Measurements from ENCODE around the gene MED15.

Gene MED15

GRCh38 chr22:20553947-20554741 is 46.7 kb downstream of the MED15 start:
- DNase-seq = no peak

- no peak for DNase-seq
Measured at GRCh38 chr22:20554824-20555223, 47.4 kb downstream of the MED15 start.

- DNase-seq = no peak
Measured at GRCh38 chr22:20558534-20558933, 51.1 kb downstream of the MED15 start.

- DNase-seq = no peak
Measured at GRCh38 chr22:20559174-20559760, 51.9 kb downstream of the MED15 start.

- no peak for DNase-seq
Measured at GRCh38 chr22:20560716-20561115, 53.3 kb downstream of the MED15 start.

GRCh38 chr22:20561882-20562281 is 54.5 kb downstream of the MED15 start:
- DNase-seq = no peak

GRCh38 chr22:20562607-20563465 is 55.4 kb downstream of the MED15 start:
- no peak for DNase-seq

GRCh38 chr22:20563466-20563906 is 56.1 kb downstream of the MED15 start:
- no peak for DNase-seq

- DNase-seq = no peak
Measured at GRCh38 chr22:20563941-20564371, 56.5 kb downstream of the MED15 start.

- no peak for DNase-seq
Measured at GRCh38 chr22:20565079-20565734, 57.8 kb downstream of the MED15 start.

- DNase-seq = no peak
Measured at GRCh38 chr22:20565761-20566160, 58.4 kb downstream of the MED15 start.

GRCh38 chr22:20566420-20567260 is 59.2 kb downstream of the MED15 start:
- DNase-seq = peak; percentile 70 to 76

GRCh38 chr22:20567371-20567847 is 60.0 kb downstream of the MED15 start:
- no peak for DNase-seq

GRCh38 chr22:20567993-20568417 is 60.6 kb downstream of the MED15 start:
- no peak for DNase-seq

- DNase-seq = no peak
Measured at GRCh38 chr22:20568502-20569058, 61.2 kb downstream of the MED15 start.

GRCh38 chr22:20569059-20570058 is 61.9 kb downstream of the MED15 start:
- peak; percentile 71 to 83 for DNase-seq

GRCh38 chr22:20571078-20571503 is 63.7 kb downstream of the MED15 start:
- no peak for DNase-seq

- DNase-seq = peak; percentile 50 to 72
Measured at GRCh38 chr22:20571531-20572007, 64.2 kb downstream of the MED15 start.

GRCh38 chr22:20572132-20572802 is 64.9 kb downstream of the MED15 start:
- no peak for DNase-seq
